Measurements from ENCODE around the gene FRY. TPM values are rescaled to one million over a fixed set of nuclear protein-coding genes. Genes with fewer than 3 reads are reported as not detected.

The FRY gene
- total and polyA plus RNA-seq, 2 donors from 2014 or later, result 21.8 to 69.5 TPM

DNA sequence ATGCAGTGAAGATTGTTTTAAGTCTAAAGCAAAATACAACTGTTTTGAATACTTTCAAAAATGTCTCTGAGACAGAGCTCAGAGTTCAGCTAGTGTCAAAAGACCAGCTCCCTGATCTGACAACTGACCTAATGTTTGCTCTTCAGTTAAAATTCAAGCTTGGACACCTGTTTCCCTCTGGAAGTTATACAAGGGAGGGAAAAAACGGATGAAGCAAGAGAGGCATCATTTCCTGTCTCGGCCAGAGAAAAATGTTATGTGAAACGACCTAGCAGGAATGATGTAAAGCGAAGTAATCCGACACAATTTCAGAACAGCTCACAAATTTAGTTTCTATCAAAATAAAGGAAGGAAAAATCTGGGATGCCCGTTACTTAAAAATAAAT, 224.1 kb downstream of the FRY start:
- TF ChIP-seq, protein P1, sequence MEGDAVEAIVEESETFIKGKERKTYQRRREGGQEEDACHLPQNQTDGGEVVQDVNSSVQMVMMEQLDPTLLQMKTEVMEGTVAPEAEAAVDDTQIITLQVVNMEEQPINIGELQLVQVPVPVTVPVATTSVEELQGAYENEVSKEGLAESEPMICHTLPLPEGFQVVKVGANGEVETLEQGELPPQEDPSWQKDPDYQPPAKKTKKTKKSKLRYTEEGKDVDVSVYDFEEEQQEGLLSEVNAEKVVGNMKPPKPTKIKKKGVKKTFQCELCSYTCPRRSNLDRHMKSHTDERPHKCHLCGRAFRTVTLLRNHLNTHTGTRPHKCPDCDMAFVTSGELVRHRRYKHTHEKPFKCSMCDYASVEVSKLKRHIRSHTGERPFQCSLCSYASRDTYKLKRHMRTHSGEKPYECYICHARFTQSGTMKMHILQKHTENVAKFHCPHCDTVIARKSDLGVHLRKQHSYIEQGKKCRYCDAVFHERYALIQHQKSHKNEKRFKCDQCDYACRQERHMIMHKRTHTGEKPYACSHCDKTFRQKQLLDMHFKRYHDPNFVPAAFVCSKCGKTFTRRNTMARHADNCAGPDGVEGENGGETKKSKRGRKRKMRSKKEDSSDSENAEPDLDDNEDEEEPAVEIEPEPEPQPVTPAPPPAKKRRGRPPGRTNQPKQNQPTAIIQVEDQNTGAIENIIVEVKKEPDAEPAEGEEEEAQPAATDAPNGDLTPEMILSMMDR (IDR thresholded peaks at IDR 0.05; ENCODE audit: borderline replicate concordance, extremely low read depth, insufficient read depth), result no peak
- Histone ChIP-seq H3K4me3 (ENCODE audit: low read length in 3 of 3) (no peak overlapping the region), H3K4me1 (ENCODE audit: control insufficient read depth in 2 of 3, insufficient read depth in 2 of 3, low read depth in 1 of 3, low read length in 3 of 3) (no peaks in the 10 kb centered on the region), H3K9ac (ENCODE audit: low read length in 3 of 3) (no peak overlapping the region), H3K27ac (ENCODE audit: low read depth in 2 of 2, low read length in 2 of 2) (no peak overlapping the region), H3K9me3 (ENCODE audit: control insufficient read depth in 2 of 3, insufficient read depth in 1 of 3, low read length in 3 of 3) (no peaks in the 10 kb centered on the region), H3K36me3 (ENCODE audit: control insufficient read depth in 2 of 3, insufficient read depth in 3 of 3, low read length in 3 of 3) (no peaks in the 10 kb centered on the region), H3K27me3 (ENCODE audit: control insufficient read depth, insufficient read depth, low read length) (no peaks in the 10 kb centered on the region)
- intact Hi-C loops (cut with DNase I), result no loop called here
- DNase-seq, result no peak
- FAIRE-seq, result no peak

DNA sequence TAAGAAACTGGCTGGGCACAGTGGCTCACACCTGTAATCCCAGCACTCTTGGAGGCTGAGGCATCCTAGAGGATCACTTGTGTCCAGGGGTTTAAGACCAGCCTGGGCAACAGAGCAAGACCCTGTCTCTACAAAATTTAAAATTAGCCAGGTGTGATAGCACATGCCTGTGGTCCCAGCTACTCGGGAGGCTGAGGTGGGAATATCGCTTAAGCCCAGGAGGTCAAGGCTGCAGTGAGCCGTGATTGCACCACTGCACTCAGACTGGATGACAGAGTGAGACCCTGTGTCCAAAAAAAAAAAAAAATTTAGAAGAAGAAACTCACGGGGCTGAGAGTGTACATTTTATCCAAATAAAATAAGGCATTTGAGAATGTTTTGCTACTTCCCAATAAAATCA, 224.7 kb downstream of the FRY start:
- FAIRE-seq, result no peak
- intact Hi-C loops (cut with DNase I), result no loop called here
- H3K9ac ChIP-seq (ENCODE audit: low read length in 3 of 3), result no peak overlapping the region

DNA sequence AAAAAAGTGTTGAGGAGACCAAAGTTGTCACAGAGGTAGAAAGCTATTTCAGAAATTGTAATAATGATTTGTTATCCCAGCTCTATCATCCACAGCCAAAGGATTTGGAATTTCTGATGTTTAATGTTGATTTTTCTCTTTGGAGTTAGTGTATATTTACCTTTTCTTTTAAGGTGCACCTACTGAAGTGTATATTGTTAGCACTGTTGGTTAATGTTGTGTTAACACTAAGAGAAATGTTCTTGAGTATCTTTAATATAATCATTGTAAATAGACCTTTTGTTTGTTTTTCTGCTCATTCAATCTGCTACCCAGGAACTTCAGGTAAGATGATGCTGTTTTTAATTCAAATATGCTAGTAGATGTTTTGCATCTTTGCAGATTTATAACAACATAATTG, 226.1 kb downstream of the FRY start:
- DNase-seq, result no peak
- peak overlapping the region in 1 of 3 donors; percentile 4 for H3K4me3 ChIP-seq (ENCODE audit: low read length in 3 of 3)
- H3K9ac ChIP-seq (ENCODE audit: low read length in 3 of 3), result no peak overlapping the region
- H3K27me3 ChIP-seq (ENCODE audit: control insufficient read depth, insufficient read depth, low read length), result no peaks in the 10 kb centered on the region
- H3K4me1 ChIP-seq (ENCODE audit: control insufficient read depth in 2 of 3, insufficient read depth in 2 of 3, low read depth in 1 of 3, low read length in 3 of 3), result no peaks in the 10 kb centered on the region
- intact Hi-C loops (cut with DNase I), result no loop called here
- H3K9me3 ChIP-seq (ENCODE audit: control insufficient read depth in 2 of 3, insufficient read depth in 1 of 3, low read length in 3 of 3), result no peaks in the 10 kb centered on the region
- no peak for FAIRE-seq
- TF ChIP-seq, protein P1 (IDR thresholded peaks at IDR 0.05; ENCODE audit: borderline replicate concordance, extremely low read depth, insufficient read depth), result no peak
- no peaks in the 10 kb centered on the region for H3K36me3 ChIP-seq (ENCODE audit: control insufficient read depth in 2 of 3, insufficient read depth in 3 of 3, low read length in 3 of 3)
- no peak overlapping the region for H3K27ac ChIP-seq (ENCODE audit: low read depth in 2 of 2, low read length in 2 of 2)

More for the DNA sequence above, 224.7 kb downstream of the FRY start:
- no peaks in the 10 kb centered on the region for H3K27me3 ChIP-seq (ENCODE audit: control insufficient read depth, insufficient read depth, low read length)
- H3K27ac ChIP-seq (ENCODE audit: low read depth in 2 of 2, low read length in 2 of 2), result no peak overlapping the region
- DNase-seq, result no peak
- H3K4me3 ChIP-seq (ENCODE audit: low read length in 3 of 3), result no peak overlapping the region
- TF ChIP-seq, protein P1 (IDR thresholded peaks at IDR 0.05; ENCODE audit: borderline replicate concordance, extremely low read depth, insufficient read depth), result no peak
- H3K9me3 ChIP-seq (ENCODE audit: control insufficient read depth in 2 of 3, insufficient read depth in 1 of 3, low read length in 3 of 3), result no peaks in the 10 kb centered on the region
- no peaks in the 10 kb centered on the region for H3K36me3 ChIP-seq (ENCODE audit: control insufficient read depth in 2 of 3, insufficient read depth in 3 of 3, low read length in 3 of 3)
- no peaks in the 10 kb centered on the region for H3K4me1 ChIP-seq (ENCODE audit: control insufficient read depth in 2 of 3, insufficient read depth in 2 of 3, low read depth in 1 of 3, low read length in 3 of 3)

DNA sequence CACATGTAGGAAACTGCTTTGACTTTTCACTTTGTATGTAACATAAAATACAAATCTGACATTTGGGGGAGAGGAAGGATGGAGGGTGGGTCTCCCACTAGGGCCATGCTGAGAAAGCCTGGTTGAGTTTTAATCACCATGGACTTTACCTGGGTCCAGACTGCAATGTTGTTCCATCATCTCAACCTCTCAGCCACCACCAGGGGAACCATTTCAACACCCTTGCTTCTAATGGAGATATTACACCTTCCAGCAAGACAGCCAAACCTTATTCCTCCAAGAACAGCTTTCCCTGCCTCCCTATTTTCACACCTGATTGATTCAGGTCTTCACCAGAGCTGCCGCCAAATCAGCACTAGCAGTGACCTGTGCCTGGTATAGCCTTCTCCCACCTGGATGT, 227.5 kb downstream of the FRY start:
- no peaks in the 10 kb centered on the region for H3K9me3 ChIP-seq (ENCODE audit: control insufficient read depth in 2 of 3, insufficient read depth in 1 of 3, low read length in 3 of 3)
- no peak overlapping the region for H3K27ac ChIP-seq (ENCODE audit: low read depth in 2 of 2, low read length in 2 of 2)
- H3K9ac ChIP-seq (ENCODE audit: low read length in 3 of 3), result no peak overlapping the region
- intact Hi-C loops (cut with DNase I), result no loop called here
- TF ChIP-seq, protein P1 (IDR thresholded peaks at IDR 0.05; ENCODE audit: borderline replicate concordance, extremely low read depth, insufficient read depth), result no peak
- no peak for FAIRE-seq
- no peak for DNase-seq
- no peaks in the 10 kb centered on the region for H3K36me3 ChIP-seq (ENCODE audit: control insufficient read depth in 2 of 3, insufficient read depth in 3 of 3, low read length in 3 of 3)
- H3K4me3 ChIP-seq (ENCODE audit: low read length in 3 of 3), result no peak overlapping the region
- no peaks in the 10 kb centered on the region for H3K4me1 ChIP-seq (ENCODE audit: control insufficient read depth in 2 of 3, insufficient read depth in 2 of 3, low read depth in 1 of 3, low read length in 3 of 3)
- H3K27me3 ChIP-seq (ENCODE audit: control insufficient read depth, insufficient read depth, low read length), result no peaks in the 10 kb centered on the region

All from kidney (tissue), 14 donors.